Naive thymus-derived CD4-positive, alpha-beta T cell (primary cell): ENCODE data around the gene CCDC50. TPM values are rescaled to one million over a fixed set of nuclear protein-coding genes. Genes with fewer than 3 reads are reported as not detected.

Experiments used
- ATAC-seq: fragments of 150-1000 bp; cut with Tn5 transposase; 2 replicates; pipeline ENCODE4 v1.10.0; 2021; ENCODE audit warnings: mild to moderate bottlenecking, moderate library complexity
- CTCF ChIA-PET: fragments of 350-600 bp; sonication (Branson Sonifier 250); formaldehyde crosslinking; loops from one replicate; lab custom pipeline; 2021; ENCODE audit warnings: antibody characterized with exemption; lab: Charles Lee
- POLR2A ChIA-PET: fragments of 350-600 bp; sonication (Branson Sonifier 250); formaldehyde crosslinking; loops from one replicate; lab custom pipeline; 2021; ENCODE audit warnings: antibody characterized with exemption, inconsistent platforms; lab: Charles Lee
- DNase-seq, 9 donors: peaks; one replicate each; pipeline versions ENCODE4 v3.0.0 to v3.0.0-alpha.2; 2020 to 2022; ENCODE audit warnings: mixed read lengths in 1 of 9
- H3K27ac ChIP-seq: one replicate; pipeline ENCODE4 v1.7.0; 2013; ENCODE audit warnings: mild to moderate bottlenecking, low read depth, low read length, moderate library complexity
- H3K27me3 ChIP-seq, 2 donors: one replicate each; pipeline ENCODE4 v1.7.0; 2013; ENCODE audit warnings: low read length in 2 of 2, mild to moderate bottlenecking in 2 of 2, moderate library complexity in 2 of 2; ENCODE audit not compliant: control insufficient read depth in 2 of 2, insufficient read depth in 2 of 2
- H3K36me3 ChIP-seq, 3 experiments: 1 replicate in 2 of 3; 2 replicates in 1 of 3; pipeline ENCODE4 v1.7.0; 2013; ENCODE audit warnings: low read length in 3 of 3, mild to moderate bottlenecking in 3 of 3, moderate library complexity in 1 of 3; ENCODE audit not compliant: insufficient read depth in 3 of 3, control insufficient read depth in 2 of 3
- H3K4me1 ChIP-seq, 2 donors: one replicate each; pipeline ENCODE4 v1.7.0; 2013; ENCODE audit warnings: low read length in 2 of 2, mild to moderate bottlenecking in 2 of 2, moderate library complexity in 1 of 2; ENCODE audit not compliant: control insufficient read depth in 2 of 2, insufficient read depth in 2 of 2
- H3K4me3 ChIP-seq: 2 replicates; pipeline ENCODE4 v1.7.0; 2013; ENCODE audit warnings: mild to moderate bottlenecking, low read length
- H3K9me3 ChIP-seq, 3 experiments: 1 replicate in 2 of 3; 2 replicates in 1 of 3; pipeline ENCODE4 v1.7.0; 2013; ENCODE audit warnings: low read length in 3 of 3; ENCODE audit not compliant: control insufficient read depth in 2 of 3
- H3K27ac Mint-ChIP-seq, 9 donors: one replicate each; pipeline ENCODE4 v1.8.0; 2020 to 2022; ENCODE audit warnings: mixed read lengths in 9 of 9, mild to moderate bottlenecking in 8 of 9, moderate library complexity in 5 of 9, inconsistent platforms in 2 of 9
- H3K27me3 Mint-ChIP-seq, 5 donors: one replicate each; pipeline ENCODE4 v1.8.0; 2021 to 2022; ENCODE audit warnings: mixed read lengths in 5 of 5, mild to moderate bottlenecking in 1 of 5
- H3K36me3 Mint-ChIP-seq, 5 donors: one replicate each; pipeline ENCODE4 v1.8.0; 2020 to 2022; ENCODE audit warnings: mixed read lengths in 5 of 5, mild to moderate bottlenecking in 3 of 5, inconsistent platforms in 1 of 5
- H3K4me1 Mint-ChIP-seq, 7 donors: one replicate each; pipeline ENCODE4 v1.8.0; 2020 to 2022; ENCODE audit warnings: mixed read lengths in 7 of 7, mild to moderate bottlenecking in 3 of 7, inconsistent platforms in 1 of 7
- H3K4me3 Mint-ChIP-seq, 10 donors: one replicate each; pipeline ENCODE4 v1.8.0; 2020 to 2022; ENCODE audit warnings: mild to moderate bottlenecking in 10 of 10, mixed read lengths in 10 of 10, moderate library complexity in 6 of 10, inconsistent platforms in 2 of 10
- H3K9me3 Mint-ChIP-seq, 11 donors: one replicate each; pipeline ENCODE4 v1.8.0; 2020 to 2022; ENCODE audit warnings: mixed read lengths in 11 of 11, mild to moderate bottlenecking in 4 of 11, inconsistent platforms in 1 of 11, moderate library complexity in 1 of 11
- intact Hi-C, 2 donors: fragments of 100-400 bp; cut with micrococcal nuclease; formaldehyde crosslinking; loops; one replicate each; pipeline ENCODE4 v1.15.1; 2023
- polyA plus RNA-seq, 2 donors: library from polyadenylated mRNA; unstranded; fragments of 300-500 nt; fragmentation: Illumina TruSeq; gene quantifications; one replicate each; pipeline ENCODE4 v1.2.3, GENCODE V29; 2021
- total RNA-seq, 6 experiments: library from RNA in 5 of 6; stranded (reverse) in 5 of 6; gene quantifications; 1 replicate in 5 of 6; 2 replicates in 1 of 6; pipeline ENCODE4 v1.2.3 and lab custom pipeline; 2021 to 2026

The CCDC50 gene
- total and polyA plus RNA-seq, 7 experiments from 2014 or later, result 0.92 to 17.9 (median 2.0) TPM

DNA sequence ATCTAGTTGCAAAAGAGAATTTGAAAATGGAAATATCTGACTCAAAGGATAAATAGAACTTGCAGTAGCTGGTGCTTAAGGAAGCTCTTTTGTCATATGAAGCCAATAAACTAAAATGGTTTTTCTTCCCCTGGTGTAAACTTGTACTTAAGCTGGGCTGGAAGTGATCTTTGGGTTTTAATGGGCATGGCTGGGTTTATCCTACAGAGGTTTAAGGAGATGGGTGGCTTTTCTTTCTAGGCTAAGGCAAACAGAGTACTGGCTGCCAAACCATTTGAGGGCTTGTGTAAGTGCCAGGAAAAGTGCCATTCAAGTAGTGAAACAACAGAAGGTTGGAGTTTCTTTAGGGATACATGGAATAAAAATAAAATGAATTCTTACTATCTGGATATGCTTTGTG lies 13.2 kb downstream of the CCDC50 start:
- Histone ChIP-seq H3K9me3 (no peaks in the 10 kb centered on the region), H3K36me3 (no peaks in the 10 kb centered on the region), H3K4me3 (no peak overlapping the region), H3K27ac (no peak overlapping the region), H3K27me3 (no peaks in the 10 kb centered on the region), H3K4me1 (no peaks in the 10 kb centered on the region)
- H3K27ac Mint-ChIP-seq, result no peak overlapping the region
- no peaks in the 10 kb centered on the region for H3K4me1 Mint-ChIP-seq
- ChIA-PET CTCF (no interaction called here), POLR2A (no interaction called here)
- H3K4me3 Mint-ChIP-seq, result no peak overlapping the region
- no peaks in the 10 kb centered on the region for H3K36me3 Mint-ChIP-seq
- DNase-seq, result no peak
- no peak for ATAC-seq
- H3K27me3 Mint-ChIP-seq, result no peaks in the 10 kb centered on the region
- no peaks in the 10 kb centered on the region for H3K9me3 Mint-ChIP-seq
- intact Hi-C loops, result no loop called here

DNA sequence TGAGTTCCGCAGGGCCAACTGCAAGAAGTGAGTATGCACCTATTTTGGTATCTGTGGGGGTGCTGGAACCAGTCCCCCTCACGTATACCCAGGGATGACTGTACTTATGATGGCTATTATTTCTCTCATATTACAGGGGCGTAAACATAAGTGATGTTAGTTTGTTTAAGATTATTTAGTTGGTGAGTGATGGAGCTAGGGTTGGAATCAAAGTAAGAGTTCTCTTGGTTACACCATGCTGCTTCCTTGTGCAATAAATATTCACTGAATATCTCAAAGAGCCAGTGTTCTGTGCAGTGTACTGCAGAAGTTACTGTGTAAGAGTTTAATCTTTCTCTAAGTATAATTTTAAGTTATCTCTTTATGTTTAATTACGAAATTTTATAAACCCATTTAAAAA lies 13.9 kb downstream of the CCDC50 start:
- no peak overlapping the region for H3K4me3 Mint-ChIP-seq
- Histone ChIP-seq H3K27me3 (no peaks in the 10 kb centered on the region), H3K4me3 (no peak overlapping the region), H3K4me1 (no peaks in the 10 kb centered on the region), H3K27ac (no peak overlapping the region), H3K36me3 (no peaks in the 10 kb centered on the region), H3K9me3 (no peaks in the 10 kb centered on the region)
- ATAC-seq (no peak), DNase-seq (no peak)
- no peaks in the 10 kb centered on the region for H3K9me3 Mint-ChIP-seq
- no peaks in the 10 kb centered on the region for H3K36me3 Mint-ChIP-seq
- H3K4me1 Mint-ChIP-seq, result no peaks in the 10 kb centered on the region
- CTCF ChIA-PET, result no interaction called here
- intact Hi-C loops, result no loop called here
- no peaks in the 10 kb centered on the region for H3K27me3 Mint-ChIP-seq
- no peak overlapping the region for H3K27ac Mint-ChIP-seq
- POLR2A ChIA-PET, result no interaction called here

DNA sequence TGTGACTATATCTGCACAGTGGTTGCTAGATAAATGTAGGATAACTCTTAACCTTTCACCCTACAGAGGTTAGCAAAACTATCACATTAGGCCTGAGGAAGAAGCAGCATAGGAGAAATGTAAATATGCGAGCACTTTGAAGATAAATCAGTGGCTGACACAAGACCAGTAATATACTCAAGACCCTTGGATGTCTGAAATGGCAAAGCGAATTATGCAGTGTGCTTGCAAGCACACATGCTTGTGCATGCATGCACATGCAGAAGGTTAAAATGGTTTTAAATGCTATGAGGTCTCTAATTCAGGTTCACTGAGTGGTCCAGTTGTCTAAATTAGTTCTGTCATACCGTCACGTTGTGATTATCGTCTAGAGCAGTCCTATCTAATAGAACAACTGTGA lies 14.7 kb downstream of the CCDC50 start:
- CTCF ChIA-PET, result no interaction called here
- no peak overlapping the region for H3K4me3 ChIP-seq
- no peaks in the 10 kb centered on the region for H3K4me1 ChIP-seq
- no peak overlapping the region for H3K27ac Mint-ChIP-seq
- POLR2A ChIA-PET, result no interaction called here
- no peaks in the 10 kb centered on the region for H3K27me3 Mint-ChIP-seq
- no peak for DNase-seq
- H3K9me3 ChIP-seq, result no peaks in the 10 kb centered on the region
- no peaks in the 10 kb centered on the region for H3K27me3 ChIP-seq
- H3K36me3 ChIP-seq, result no peaks in the 10 kb centered on the region
- H3K4me1 Mint-ChIP-seq, result no peaks in the 10 kb centered on the region
- H3K27ac ChIP-seq, result no peak overlapping the region
- no peaks in the 10 kb centered on the region for H3K9me3 Mint-ChIP-seq
- H3K36me3 Mint-ChIP-seq, result no peaks in the 10 kb centered on the region
- no peak for ATAC-seq
- intact Hi-C loops, result no loop called here
- H3K4me3 Mint-ChIP-seq, result no peak overlapping the region

DNA sequence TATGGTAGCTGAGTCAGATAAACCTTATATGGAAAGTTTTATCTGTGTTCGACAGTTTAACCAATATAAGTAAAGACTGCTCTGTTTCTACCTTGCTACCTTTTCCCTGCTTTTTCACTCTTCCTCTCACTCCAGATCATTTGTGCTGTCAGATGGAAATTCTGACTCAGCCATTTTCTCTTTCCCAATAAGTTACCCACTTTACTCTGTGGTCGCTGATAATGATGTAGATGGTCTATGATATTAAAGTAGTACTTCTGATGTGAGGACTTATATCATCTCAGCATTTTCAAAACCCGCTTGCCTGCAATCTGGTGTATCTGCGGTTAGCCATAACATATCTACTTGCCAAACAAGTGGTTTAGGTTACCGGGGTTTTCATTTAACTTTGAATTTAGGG lies 16.1 kb downstream of the CCDC50 start:
- H3K27ac ChIP-seq, result no peak overlapping the region
- Mint-ChIP-seq H3K9me3 (no peaks in the 10 kb centered on the region), H3K27ac (no peak overlapping the region), H3K27me3 (no peaks in the 10 kb centered on the region), H3K36me3 (no peaks in the 10 kb centered on the region), H3K4me1 (no peaks in the 10 kb centered on the region), H3K4me3 (no peak overlapping the region)
- H3K27me3 ChIP-seq, result no peaks in the 10 kb centered on the region
- no peak overlapping the region for H3K4me3 ChIP-seq
- intact Hi-C loops, result no loop called here
- H3K9me3 ChIP-seq, result no peaks in the 10 kb centered on the region
- H3K4me1 ChIP-seq, result no peaks in the 10 kb centered on the region
- ChIA-PET CTCF (no interaction called here), POLR2A (no interaction called here)
- no peaks in the 10 kb centered on the region for H3K36me3 ChIP-seq
- DNase-seq (no peak), ATAC-seq (no peak)

DNA sequence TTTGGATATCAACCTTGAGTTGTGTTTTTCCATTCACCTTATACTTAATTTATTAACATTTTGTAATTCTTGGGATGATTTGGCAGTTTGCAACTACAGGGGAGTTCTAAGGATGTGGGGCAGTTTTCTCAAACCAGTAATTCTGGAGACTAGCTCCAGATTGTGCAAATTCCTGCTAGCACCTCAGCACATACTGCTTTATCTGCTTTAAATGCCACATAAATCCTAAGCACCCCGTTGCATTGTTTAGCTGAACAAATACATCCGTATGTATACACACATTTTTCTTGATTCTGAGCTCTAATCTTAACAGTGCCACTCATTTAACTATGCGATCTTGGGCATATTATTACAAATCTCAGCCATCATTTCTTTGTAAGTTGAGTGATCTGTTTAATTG lies 18.0 kb downstream of the CCDC50 start:
- Mint-ChIP-seq H3K4me1 (no peaks in the 10 kb centered on the region), H3K9me3 (no peaks in the 10 kb centered on the region), H3K27ac (no peak overlapping the region), H3K36me3 (no peaks in the 10 kb centered on the region), H3K27me3 (no peaks in the 10 kb centered on the region), H3K4me3 (no peak overlapping the region)
- ATAC-seq (no peak), DNase-seq (no peak)
- no peak overlapping the region for H3K4me3 ChIP-seq
- H3K27ac ChIP-seq, result no peak overlapping the region
- no peaks in the 10 kb centered on the region for H3K9me3 ChIP-seq
- no peaks in the 10 kb centered on the region for H3K36me3 ChIP-seq
- H3K4me1 ChIP-seq, result no peaks in the 10 kb centered on the region
- no peaks in the 10 kb centered on the region for H3K27me3 ChIP-seq
- intact Hi-C loops, result no loop called here
- ChIA-PET CTCF (no interaction called here), POLR2A (no interaction called here)

DNA sequence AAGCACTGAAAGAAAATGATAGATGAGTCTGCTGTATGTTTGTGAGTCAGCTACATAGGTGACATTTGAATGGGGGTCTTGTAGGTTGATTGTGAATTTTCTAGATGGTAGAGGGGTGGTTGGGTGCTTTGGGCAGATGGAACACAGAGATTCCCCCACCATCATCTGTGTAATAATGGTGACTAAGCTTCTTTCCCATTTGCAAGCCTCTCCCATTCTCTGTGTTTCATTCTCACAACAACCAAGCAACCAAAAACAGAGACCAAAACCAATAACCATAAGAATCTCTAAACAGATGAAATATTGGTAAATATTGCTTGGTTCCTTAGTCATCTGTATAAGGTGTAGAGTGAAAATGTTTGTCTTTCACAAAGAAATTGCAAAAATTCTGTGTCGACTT lies 18.9 kb downstream of the CCDC50 start:
- H3K9me3 Mint-ChIP-seq, result no peaks in the 10 kb centered on the region
- ChIA-PET CTCF (no interaction called here), POLR2A (no interaction called here)
- H3K27ac Mint-ChIP-seq, result no peak overlapping the region
- DNase-seq (no peak), ATAC-seq (no peak)
- H3K4me1 Mint-ChIP-seq, result no peaks in the 10 kb centered on the region
- intact Hi-C loops, result no loop called here
- Histone ChIP-seq H3K27me3 (no peaks in the 10 kb centered on the region), H3K4me1 (no peaks in the 10 kb centered on the region), H3K36me3 (no peaks in the 10 kb centered on the region), H3K9me3 (no peaks in the 10 kb centered on the region), H3K4me3 (no peak overlapping the region), H3K27ac (no peak overlapping the region)
- no peaks in the 10 kb centered on the region for H3K36me3 Mint-ChIP-seq
- H3K27me3 Mint-ChIP-seq, result no peaks in the 10 kb centered on the region
- no peak overlapping the region for H3K4me3 Mint-ChIP-seq

DNA sequence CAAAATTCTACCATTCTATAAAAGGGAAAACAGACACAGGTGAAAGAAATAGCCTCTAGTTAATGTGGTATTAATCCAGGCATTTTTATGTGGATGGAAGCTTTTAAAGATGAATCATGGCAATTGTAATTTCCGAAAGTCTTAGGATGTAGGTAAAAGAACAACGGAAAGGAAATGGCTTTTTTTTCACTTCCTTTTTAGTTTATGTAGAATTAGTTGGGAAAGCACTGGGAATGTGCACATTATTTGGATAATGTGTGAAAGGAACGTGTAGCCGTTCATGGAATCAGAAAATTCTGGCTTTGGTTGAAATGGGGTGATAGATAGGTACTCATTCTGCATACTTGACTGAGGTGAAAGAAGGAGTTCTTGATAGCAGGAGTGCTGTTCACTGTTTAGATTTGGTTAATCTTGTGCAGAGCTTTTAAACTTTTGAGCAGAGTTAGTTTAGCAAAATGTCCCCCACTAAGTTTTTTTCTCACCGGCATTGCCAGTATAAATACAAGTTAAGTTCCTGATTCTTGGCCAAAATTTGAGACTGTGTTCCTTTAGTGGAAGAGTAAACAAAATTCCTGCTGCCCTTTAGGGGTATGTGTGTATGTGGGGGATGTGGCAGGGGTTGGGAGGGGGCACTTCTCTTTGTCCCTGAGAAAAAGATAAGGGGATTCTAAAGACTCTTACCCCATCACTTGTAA lies 21.3 kb downstream of the CCDC50 start:
- no peak for ATAC-seq
- Histone ChIP-seq H3K27ac (no peak overlapping the region), H3K9me3 (no peaks in the 10 kb centered on the region), H3K36me3 (no peaks in the 10 kb centered on the region), H3K4me1 (no peaks in the 10 kb centered on the region), H3K27me3 (no peaks in the 10 kb centered on the region), H3K4me3 (no peak overlapping the region)
- no peaks in the 10 kb centered on the region for H3K4me1 Mint-ChIP-seq
- CTCF ChIA-PET, result no interaction called here
- no peak overlapping the region for H3K27ac Mint-ChIP-seq
- no peaks in the 10 kb centered on the region for H3K27me3 Mint-ChIP-seq
- intact Hi-C loops, result no loop called here
- H3K36me3 Mint-ChIP-seq, result no peaks in the 10 kb centered on the region
- no peaks in the 10 kb centered on the region for H3K9me3 Mint-ChIP-seq
- POLR2A ChIA-PET, result no interaction called here
- no peak for DNase-seq
- no peak overlapping the region for H3K4me3 Mint-ChIP-seq
